Omental fat pad (tissue), 4 donors: ENCODE data around the gene CYSTM1. TPM values are rescaled to one million over a fixed set of nuclear protein-coding genes. Genes with fewer than 3 reads are reported as not detected.

Experiments
- ATAC-seq: fragments of 150-250 bp; one replicate; pipeline ENCODE4 v1.9.1; 2016; ENCODE audit warnings: mild to moderate bottlenecking, moderate library complexity; ENCODE audit not compliant: low FRiP score
- DNase-seq: peaks from one replicate; pipeline ENCODE4 v3.0.0-alpha.2; 2019; ENCODE audit warnings: low spot score
- CTCF ChIP-seq, 3 donors: fragments of 450-650 bp; IDR thresholded peaks; one replicate each; pipeline ENCODE4 v1.5.1; 2016 to 2017; ENCODE audit warnings: antibody characterized with exemption in 3 of 3, mild to moderate bottlenecking in 3 of 3, moderate library complexity in 2 of 3
- total RNA-seq, 4 donors: library from RNA; depleted of rRNA; stranded (reverse); fragments of >200 nt; gene quantifications; one replicate each; pipeline ENCODE4 v1.1.0, GENCODE V29; 2016

CYSTM1 gene
- total RNA-seq, 4 donors from 2014 or later = 105 to 164 (median 140) TPM

DNA sequence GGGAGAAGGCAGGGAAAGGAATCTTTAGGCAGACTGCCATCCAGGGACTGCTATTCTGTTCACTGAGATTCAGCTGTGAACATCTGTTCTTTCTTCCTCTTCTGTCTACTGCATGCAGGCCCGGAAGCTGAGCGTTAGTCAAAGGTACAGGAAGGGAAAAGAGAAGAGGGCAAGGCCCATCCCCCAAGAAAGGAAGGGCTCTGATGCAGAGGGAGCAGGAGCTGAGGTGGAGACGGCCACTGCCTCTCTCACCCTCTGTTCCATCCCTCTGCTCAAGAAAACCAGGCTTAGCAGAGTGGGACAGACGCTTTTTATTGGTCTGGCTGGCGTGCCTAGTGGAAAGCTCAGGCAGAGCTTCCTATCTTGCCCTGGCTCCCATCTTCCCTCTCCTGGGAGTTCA lies 70.4 kb downstream of the CYSTM1 start:
- ATAC-seq (no peak), DNase-seq (no peak)
- TF ChIP-seq CTCF (IDR thresholded peaks at IDR 0.05) = no peak

GRCh38 chr5:140245926-140246325 lies 70.9 kb downstream of the CYSTM1 start:
- TF ChIP-seq CTCF (IDR thresholded peaks at IDR 0.05) = no peak
- ATAC-seq (peak; percentile 3), DNase-seq (no peak)

- peak; percentile 34 for ATAC-seq
- no peak for DNase-seq
- no peak for TF ChIP-seq CTCF (IDR thresholded peaks at IDR 0.05)
These were observed 71.6 kb downstream of the CYSTM1 start for GRCh38 chr5:140246378-140247122.

- no peak for TF ChIP-seq CTCF (IDR thresholded peaks at IDR 0.05)
- no peak for DNase-seq
- no peak for ATAC-seq
These were observed 73.4 kb downstream of the CYSTM1 start for GRCh38 chr5:140248414-140248813.

GRCh38 chr5:140249536-140249935 lies 74.5 kb downstream of the CYSTM1 start:
- ATAC-seq (no peak), DNase-seq (no peak)
- TF ChIP-seq CTCF (IDR thresholded peaks at IDR 0.05) = no peak

- no peak for DNase-seq
- no peak for ATAC-seq
These were observed 75.4 kb downstream of the CYSTM1 start for GRCh38 chr5:140250386-140250785.

More at GRCh38 chr5:140250386-140250785, 75.4 kb downstream of the CYSTM1 start:
- TF ChIP-seq CTCF (IDR thresholded peaks at IDR 0.05) = no peak
